Measurements from ENCODE around the gene FXYD3. TPM values are rescaled to one million over a fixed set of nuclear protein-coding genes. Genes with fewer than 3 reads are reported as not detected.

The FXYD3 gene
- total RNA-seq, 1 experiment from 2014 or later = 17.4 TPM

DNA sequence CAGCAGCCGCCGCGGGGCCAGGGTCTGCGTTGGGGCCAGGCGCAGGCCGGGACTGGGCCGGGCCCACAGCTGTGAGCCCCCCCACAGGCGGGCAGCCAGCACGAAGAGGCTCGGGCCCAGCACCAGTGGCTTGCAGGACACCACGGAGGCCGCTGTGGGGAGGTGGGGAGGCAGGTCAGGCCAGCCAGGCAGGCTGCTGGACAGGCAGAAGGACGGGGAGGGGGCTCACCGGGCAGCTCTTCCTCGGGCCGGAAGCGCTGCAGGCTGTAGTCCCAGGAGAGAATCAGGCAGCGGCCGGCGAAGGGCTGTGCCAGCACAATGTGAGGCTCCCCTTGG, 11.0 kb downstream of the FXYD3 start (continued):
- TF ChIP-seq, protein P1, sequence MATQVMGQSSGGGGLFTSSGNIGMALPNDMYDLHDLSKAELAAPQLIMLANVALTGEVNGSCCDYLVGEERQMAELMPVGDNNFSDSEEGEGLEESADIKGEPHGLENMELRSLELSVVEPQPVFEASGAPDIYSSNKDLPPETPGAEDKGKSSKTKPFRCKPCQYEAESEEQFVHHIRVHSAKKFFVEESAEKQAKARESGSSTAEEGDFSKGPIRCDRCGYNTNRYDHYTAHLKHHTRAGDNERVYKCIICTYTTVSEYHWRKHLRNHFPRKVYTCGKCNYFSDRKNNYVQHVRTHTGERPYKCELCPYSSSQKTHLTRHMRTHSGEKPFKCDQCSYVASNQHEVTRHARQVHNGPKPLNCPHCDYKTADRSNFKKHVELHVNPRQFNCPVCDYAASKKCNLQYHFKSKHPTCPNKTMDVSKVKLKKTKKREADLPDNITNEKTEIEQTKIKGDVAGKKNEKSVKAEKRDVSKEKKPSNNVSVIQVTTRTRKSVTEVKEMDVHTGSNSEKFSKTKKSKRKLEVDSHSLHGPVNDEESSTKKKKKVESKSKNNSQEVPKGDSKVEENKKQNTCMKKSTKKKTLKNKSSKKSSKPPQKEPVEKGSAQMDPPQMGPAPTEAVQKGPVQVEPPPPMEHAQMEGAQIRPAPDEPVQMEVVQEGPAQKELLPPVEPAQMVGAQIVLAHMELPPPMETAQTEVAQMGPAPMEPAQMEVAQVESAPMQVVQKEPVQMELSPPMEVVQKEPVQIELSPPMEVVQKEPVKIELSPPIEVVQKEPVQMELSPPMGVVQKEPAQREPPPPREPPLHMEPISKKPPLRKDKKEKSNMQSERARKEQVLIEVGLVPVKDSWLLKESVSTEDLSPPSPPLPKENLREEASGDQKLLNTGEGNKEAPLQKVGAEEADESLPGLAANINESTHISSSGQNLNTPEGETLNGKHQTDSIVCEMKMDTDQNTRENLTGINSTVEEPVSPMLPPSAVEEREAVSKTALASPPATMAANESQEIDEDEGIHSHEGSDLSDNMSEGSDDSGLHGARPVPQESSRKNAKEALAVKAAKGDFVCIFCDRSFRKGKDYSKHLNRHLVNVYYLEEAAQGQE (IDR thresholded peaks at IDR 0.05; ENCODE audit: low read depth) = no peak
- TF ChIP-seq, protein P2, sequence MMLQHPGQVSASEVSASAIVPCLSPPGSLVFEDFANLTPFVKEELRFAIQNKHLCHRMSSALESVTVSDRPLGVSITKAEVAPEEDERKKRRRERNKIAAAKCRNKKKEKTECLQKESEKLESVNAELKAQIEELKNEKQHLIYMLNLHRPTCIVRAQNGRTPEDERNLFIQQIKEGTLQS (IDR thresholded peaks at IDR 0.05) = no peak
- TF ChIP-seq JUND (IDR thresholded peaks at IDR 0.05) (no peak), MAX (IDR thresholded peaks at IDR 0.05) (no peak), SP1 (IDR thresholded peaks at IDR 0.05; ENCODE audit: low read depth) (no peak), YY1 (IDR thresholded peaks at IDR 0.05; ENCODE audit: extremely low read depth, insufficient replicate concordance, low read depth, low read length) (no peak), ZNF274 (IDR thresholded peaks at IDR 0.05; ENCODE audit: low read depth, low read length) (no peak)
- TF ChIP-seq, protein P3, sequence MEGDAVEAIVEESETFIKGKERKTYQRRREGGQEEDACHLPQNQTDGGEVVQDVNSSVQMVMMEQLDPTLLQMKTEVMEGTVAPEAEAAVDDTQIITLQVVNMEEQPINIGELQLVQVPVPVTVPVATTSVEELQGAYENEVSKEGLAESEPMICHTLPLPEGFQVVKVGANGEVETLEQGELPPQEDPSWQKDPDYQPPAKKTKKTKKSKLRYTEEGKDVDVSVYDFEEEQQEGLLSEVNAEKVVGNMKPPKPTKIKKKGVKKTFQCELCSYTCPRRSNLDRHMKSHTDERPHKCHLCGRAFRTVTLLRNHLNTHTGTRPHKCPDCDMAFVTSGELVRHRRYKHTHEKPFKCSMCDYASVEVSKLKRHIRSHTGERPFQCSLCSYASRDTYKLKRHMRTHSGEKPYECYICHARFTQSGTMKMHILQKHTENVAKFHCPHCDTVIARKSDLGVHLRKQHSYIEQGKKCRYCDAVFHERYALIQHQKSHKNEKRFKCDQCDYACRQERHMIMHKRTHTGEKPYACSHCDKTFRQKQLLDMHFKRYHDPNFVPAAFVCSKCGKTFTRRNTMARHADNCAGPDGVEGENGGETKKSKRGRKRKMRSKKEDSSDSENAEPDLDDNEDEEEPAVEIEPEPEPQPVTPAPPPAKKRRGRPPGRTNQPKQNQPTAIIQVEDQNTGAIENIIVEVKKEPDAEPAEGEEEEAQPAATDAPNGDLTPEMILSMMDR (IDR thresholded peaks at IDR 0.05 in 2 of 3, conservative IDR thresholded peaks at IDR 0.05 in 1 of 3; ENCODE audit: borderline replicate concordance in 1 of 3, insufficient read depth in 1 of 3, low read depth in 2 of 3, low read length in 2 of 3) = no peak

GRCh38 chr19:35127871-35128270, 12.2 kb downstream of the FXYD3 start:
- Histone ChIP-seq H3K9me3 (ENCODE audit: control insufficient read depth in 1 of 2, insufficient read depth in 1 of 2, low read depth in 1 of 2, low read length in 2 of 2) (no peaks in the 10 kb centered on the region), H3K4me2 (ENCODE audit: low read length) (no peak overlapping the region), H3K79me2 (ENCODE audit: insufficient read depth, low read length) (no peaks in the 10 kb centered on the region), H3K9ac (ENCODE audit: low read length) (no peak overlapping the region), H3K4me3 (replicated peaks in 1 of 2; ENCODE audit: low read depth in 1 of 2, low read length in 2 of 2) (no peak overlapping the region), H3K9me2 (ENCODE audit: insufficient read depth) (no peaks in the 10 kb centered on the region), H3K27me3 (ENCODE audit: insufficient read depth, low read length) (no peaks in the 10 kb centered on the region), H4K20me1 (ENCODE audit: insufficient read depth) (no peaks in the 10 kb centered on the region), H3K4me1 (ENCODE audit: control insufficient read depth in 1 of 2, insufficient read depth in 2 of 2, low read length in 2 of 2) (peaks cover 17 to 32% of the 10 kb centered on the region in 2 experiments), H3K36me3 (ENCODE audit: control insufficient read depth in 1 of 2, insufficient read depth in 2 of 2, low read length in 2 of 2) (no peaks in the 10 kb centered on the region), H2AFZ (ENCODE audit: low read depth, low read length, poor library complexity, severe bottlenecking) (no peak overlapping the region), H3K27ac (ENCODE audit: low read depth, low read length) (no peak overlapping the region)
- POLR2A ChIA-PET = no interaction called here
- BruUV-seq (replicated peaks) = no TSS peak
- CTCF ChIA-PET = interaction anchor here (1.0 kb wide), 1 partner anchor 83 kb away, joined by 3 read pairs; no protein-coding TSS in a partner anchor
- TF ChIP-seq ZFX (IDR thresholded peaks at IDR 0.05) = no peak
- TF ChIP-seq RAD21 (IDR thresholded peaks at IDR 0.05; ENCODE audit: low read depth) = no peak
- no peak for TF ChIP-seq MAX (IDR thresholded peaks at IDR 0.05)
- no peak for TF ChIP-seq JUND (IDR thresholded peaks at IDR 0.05)
- TF ChIP-seq, protein P3 (IDR thresholded peaks at IDR 0.05 in 2 of 3, conservative IDR thresholded peaks at IDR 0.05 in 1 of 3; ENCODE audit: borderline replicate concordance in 1 of 3, insufficient read depth in 1 of 3, low read depth in 2 of 3, low read length in 2 of 3) = no peak
- no peak for TF ChIP-seq EZH2phosphoT487 (IDR thresholded peaks at IDR 0.05; ENCODE audit: borderline replicate concordance)
- TF ChIP-seq EGR1 (IDR thresholded peaks at IDR 0.05; ENCODE audit: low read depth) = no peak
- TF ChIP-seq YY1 (IDR thresholded peaks at IDR 0.05; ENCODE audit: extremely low read depth, insufficient replicate concordance, low read depth, low read length) = no peak
- TF ChIP-seq EZH2 (IDR thresholded peaks at IDR 0.05) = no peak
- TF ChIP-seq POLR2AphosphoS5 (IDR thresholded peaks at IDR 0.05; ENCODE audit: low read depth, low read length) = no peak
- intact Hi-C loops (cut with micrococcal nuclease) = no loop called here
- RAD21 ChIA-PET (ENCODE audit: low non-redundant PET in 1 of 2, low total read pairs in 2 of 2, uncharacterized antibody in 2 of 2, unreplicated experiment in 2 of 2) = no interaction called here
- DNase-seq (ENCODE audit: low read depth, low spot score) (no peak), ATAC-seq (no peak)

All from HCT116 (cell line).